Smooth muscle cell (in vitro differentiated cells): ENCODE data around the gene AGFG2. TPM values are rescaled to one million over a fixed set of nuclear protein-coding genes. Genes with fewer than 3 reads are reported as not detected.

Experiments
- DNase-seq: peaks from one replicate; lab custom pipeline; 2025; ENCODE audit not compliant: unreplicated experiment; lab: John Stamatoyannopoulos, UW
- H2AFZ ChIP-seq: fragments of 200-600 bp; sonication (generic); 2 replicates; pipeline ENCODE4 v1.6.0; 2016; ENCODE audit warnings: antibody characterized with exemption, low read depth, mild to moderate bottlenecking
- H3F3A ChIP-seq: fragments of 200-600 bp; sonication (generic); 2 replicates; pipeline ENCODE4 v1.6.0; 2017; ENCODE audit warnings: antibody characterized with exemption, low read depth
- H3K27ac ChIP-seq: fragments of 200-600 bp; sonication (generic); 2 replicates; pipeline ENCODE4 v1.5.1; 2016; ENCODE audit warnings: low read depth, mild to moderate bottlenecking
- H3K27me3 ChIP-seq: fragments of 200-600 bp; sonication (generic); 2 replicates; pipeline ENCODE4 v1.6.1; 2016; ENCODE audit warnings: low read depth, mild to moderate bottlenecking
- H3K36me3 ChIP-seq: fragments of 200-600 bp; sonication (generic); 2 replicates; pipeline ENCODE4 v1.5.1; 2016; ENCODE audit warnings: low read depth
- H3K4me1 ChIP-seq: fragments of 200-600 bp; sonication (generic); 2 replicates; pipeline ENCODE4 v1.5.1; 2016; ENCODE audit warnings: low read depth
- H3K4me2 ChIP-seq: fragments of 200-600 bp; sonication (generic); 2 replicates; pipeline ENCODE4 v1.6.0; 2016; ENCODE audit warnings: mild to moderate bottlenecking
- H3K4me3 ChIP-seq: fragments of 200-600 bp; sonication (generic); 2 replicates; pipeline ENCODE4 v1.5.1; 2016; ENCODE audit warnings: mild to moderate bottlenecking
- H3K79me2 ChIP-seq: fragments of 200-600 bp; sonication (generic); 2 replicates; pipeline ENCODE4 v1.6.0; 2016; ENCODE audit warnings: low read depth, mild to moderate bottlenecking
- H3K9ac ChIP-seq: fragments of 200-600 bp; sonication (generic); 2 replicates; pipeline ENCODE4 v1.6.0; 2016; ENCODE audit warnings: low read depth
- H3K9me3 ChIP-seq: fragments of 200-600 bp; sonication (generic); replicated peaks from 2 replicates; pipeline ENCODE4 v1.5.1; 2016; ENCODE audit warnings: low read depth
- H4K20me1 ChIP-seq: fragments of 200-600 bp; sonication (generic); 2 replicates; pipeline ENCODE4 v1.6.0; 2016; ENCODE audit warnings: low read depth
- WGBS: methylation state at CpG from one replicate; pipeline ENCODE4 v1.1.7; 2016; ENCODE audit warnings: low lambda C conversion rate; 5-methylcytosine and 5-hydroxymethylcytosine counted together
- polyA plus RNA-seq: library from polyadenylated mRNA; unstranded; fragments of >200 nt; fragmentation: Nextera tagmentation; extraction: Ambion mirVana; gene quantifications from 2 replicates; pipeline ENCODE4 v1.2.1, GENCODE V29; 2016
- total RNA-seq: library from RNA; depleted of rRNA; stranded (reverse); fragments of >200 nt; gene quantifications from 2 replicates; pipeline ENCODE4 v1.2.3, GENCODE V29; 2014
- TF ChIP-seq, protein P1 (sequence below): fragments of 200-600 bp; sonication (generic); IDR thresholded peaks from 2 replicates; pipeline ENCODE4 v1.5.1; 2017; ENCODE audit warnings: borderline replicate concordance, mild to moderate bottlenecking, antibody characterized with exemption; ENCODE audit not compliant: insufficient read depth, poor library complexity, severe bottlenecking

The AGFG2 gene
- total and polyA plus RNA-seq, 2 experiments from 2014 or later: 2.7 to 8.4 TPM

DNA sequence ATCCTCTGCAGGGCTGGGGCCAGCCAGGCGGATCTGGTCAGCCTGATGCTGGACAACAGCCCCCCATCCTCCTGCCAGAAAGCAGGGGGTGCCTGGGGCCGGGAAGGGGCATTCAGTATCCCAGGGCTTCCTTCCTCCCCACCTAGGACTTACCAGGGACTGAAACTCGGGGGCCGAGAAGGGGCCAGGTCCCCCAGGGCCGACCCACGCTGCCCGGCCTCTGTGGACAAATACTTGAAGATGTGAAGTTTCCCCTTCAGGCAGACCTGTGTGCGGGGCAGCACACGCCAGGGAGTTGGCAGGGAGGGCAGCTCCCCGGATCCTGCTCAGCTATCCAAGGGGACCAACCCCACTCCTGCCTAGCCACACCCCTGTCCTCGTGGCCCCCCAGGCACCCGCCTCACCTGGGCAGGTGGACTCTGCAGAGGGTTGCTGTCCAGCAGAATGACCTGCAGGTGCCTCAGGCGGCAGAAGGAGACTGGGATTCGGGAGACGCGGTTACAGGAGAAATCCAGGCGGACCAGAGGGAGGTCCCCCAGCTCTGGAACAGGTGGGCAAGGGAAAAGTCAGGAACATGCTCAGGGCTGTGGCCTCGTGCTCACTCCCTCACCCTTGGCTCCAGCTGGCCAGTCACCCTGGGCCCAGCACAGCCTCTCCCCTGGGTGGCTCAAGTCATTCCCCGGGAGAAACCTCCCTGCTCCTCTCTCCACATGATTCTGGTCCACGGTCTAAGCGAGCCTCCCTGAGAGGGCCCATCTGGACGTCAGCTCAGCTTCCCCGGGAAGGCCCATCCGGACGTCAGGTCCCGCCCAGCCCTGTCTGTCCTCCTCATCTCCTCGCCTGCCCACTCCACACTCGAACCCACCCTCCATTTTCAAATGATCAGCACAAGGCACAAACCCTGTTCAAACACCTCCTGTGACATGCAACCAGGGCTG, 39.5 kb downstream of the AGFG2 start:
- Histone ChIP-seq H3K4me2 (no peak overlapping the region), H3F3A (no peaks in the 10 kb centered on the region), H3K27ac (no peak overlapping the region), H2AFZ (no peak overlapping the region), H3K36me3 (peaks cover 6% of the 10 kb centered on the region), H3K9ac (no peak overlapping the region), H3K4me3 (no peak overlapping the region), H3K27me3 (no peaks in the 10 kb centered on the region), H4K20me1 (peaks cover 21% of the 10 kb centered on the region), H3K4me1 (peaks cover 2% of the 10 kb centered on the region), H3K79me2 (peaks cover 13% of the 10 kb centered on the region), H3K9me3 (no peaks in the 10 kb centered on the region)
- TF ChIP-seq, protein P1, sequence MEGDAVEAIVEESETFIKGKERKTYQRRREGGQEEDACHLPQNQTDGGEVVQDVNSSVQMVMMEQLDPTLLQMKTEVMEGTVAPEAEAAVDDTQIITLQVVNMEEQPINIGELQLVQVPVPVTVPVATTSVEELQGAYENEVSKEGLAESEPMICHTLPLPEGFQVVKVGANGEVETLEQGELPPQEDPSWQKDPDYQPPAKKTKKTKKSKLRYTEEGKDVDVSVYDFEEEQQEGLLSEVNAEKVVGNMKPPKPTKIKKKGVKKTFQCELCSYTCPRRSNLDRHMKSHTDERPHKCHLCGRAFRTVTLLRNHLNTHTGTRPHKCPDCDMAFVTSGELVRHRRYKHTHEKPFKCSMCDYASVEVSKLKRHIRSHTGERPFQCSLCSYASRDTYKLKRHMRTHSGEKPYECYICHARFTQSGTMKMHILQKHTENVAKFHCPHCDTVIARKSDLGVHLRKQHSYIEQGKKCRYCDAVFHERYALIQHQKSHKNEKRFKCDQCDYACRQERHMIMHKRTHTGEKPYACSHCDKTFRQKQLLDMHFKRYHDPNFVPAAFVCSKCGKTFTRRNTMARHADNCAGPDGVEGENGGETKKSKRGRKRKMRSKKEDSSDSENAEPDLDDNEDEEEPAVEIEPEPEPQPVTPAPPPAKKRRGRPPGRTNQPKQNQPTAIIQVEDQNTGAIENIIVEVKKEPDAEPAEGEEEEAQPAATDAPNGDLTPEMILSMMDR: no peak
- no peak for DNase-seq
- WGBS: 97% methylated on average over 28 of the region's 28 CpGs

DNA sequence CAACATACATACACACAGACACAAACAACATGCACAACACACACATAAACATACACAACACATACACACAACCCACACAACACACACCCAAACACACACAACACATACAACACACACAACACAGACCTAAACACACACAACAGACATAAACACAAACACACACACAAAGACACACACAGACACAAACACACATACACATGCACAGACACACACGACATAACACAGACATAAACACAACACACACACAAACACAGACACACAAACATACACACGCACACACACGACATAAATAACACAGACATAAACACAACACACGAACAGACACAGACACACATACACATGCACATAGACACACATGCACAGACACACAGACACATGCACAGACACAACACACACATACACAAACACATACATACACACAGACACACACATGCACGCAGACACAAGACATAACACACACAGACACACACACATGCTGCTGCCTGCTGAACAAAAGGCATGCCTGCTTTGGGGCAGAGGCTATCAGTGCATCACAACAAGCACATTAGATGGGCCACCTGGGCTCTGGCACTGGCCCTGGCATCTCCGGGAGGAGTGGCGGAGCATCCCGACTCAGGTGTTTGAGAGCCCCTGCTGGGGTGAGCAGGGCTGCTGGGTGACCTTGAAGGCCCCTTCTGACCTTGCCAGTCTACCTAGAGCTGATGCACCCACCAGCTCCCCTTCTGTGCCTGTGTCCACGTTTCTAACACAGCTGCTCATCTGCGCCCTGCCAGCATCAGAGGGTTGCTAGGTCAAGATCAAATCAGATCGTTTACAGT, 41.7 kb downstream of the AGFG2 start:
- Histone ChIP-seq H4K20me1 (peaks cover 41% of the 10 kb centered on the region), H3K36me3 (peaks cover 6% of the 10 kb centered on the region), H3F3A (peaks cover 11% of the 10 kb centered on the region), H2AFZ (no peak overlapping the region), H3K4me1 (peaks cover 16% of the 10 kb centered on the region), H3K9me3 (no peaks in the 10 kb centered on the region), H3K79me2 (peaks cover 13% of the 10 kb centered on the region), H3K9ac (no peak overlapping the region), H3K4me2 (no peak overlapping the region), H3K27ac (no peak overlapping the region), H3K4me3 (no peak overlapping the region), H3K27me3 (no peaks in the 10 kb centered on the region)
- DNase-seq: no peak
- 97% methylated on average over 11 of the region's 11 CpGs for WGBS
- TF ChIP-seq, protein P1: no peak

DNA sequence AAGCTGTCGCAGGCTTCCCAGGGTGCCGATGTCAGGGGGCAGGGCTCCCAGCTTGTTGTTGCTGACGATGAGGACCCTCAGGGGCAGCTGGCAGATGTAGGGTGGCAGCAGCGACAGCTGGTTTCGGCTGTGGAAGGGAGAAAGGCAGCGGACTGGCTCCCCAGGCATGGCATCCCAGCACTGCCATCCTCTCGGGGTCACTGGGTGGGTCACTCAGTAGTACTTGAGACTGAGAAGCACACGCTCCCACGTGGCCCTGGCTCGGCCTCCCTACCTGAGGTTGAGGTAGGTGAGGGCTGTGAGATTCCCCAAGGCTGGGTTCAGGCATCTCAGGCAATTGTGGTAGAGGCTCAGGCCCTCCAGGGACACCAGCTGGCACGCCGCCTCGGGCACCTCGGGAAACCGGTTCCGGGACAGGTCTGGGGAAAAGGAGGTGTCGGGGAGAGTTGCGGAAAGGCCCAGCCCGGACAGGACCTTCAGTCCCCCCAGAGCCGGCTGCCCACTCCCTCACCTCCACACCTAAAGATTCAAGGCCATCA, 43.1 kb downstream of the AGFG2 start:
- no peak overlapping the region for H3K27ac ChIP-seq
- H3K27me3 ChIP-seq: no peaks in the 10 kb centered on the region
- H3K9me3 ChIP-seq: no peaks in the 10 kb centered on the region
- no peak overlapping the region for H3K4me2 ChIP-seq
- no peak overlapping the region for H3K9ac ChIP-seq
- H3K4me3 ChIP-seq: no peak overlapping the region
- peaks cover 41% of the 10 kb centered on the region for H4K20me1 ChIP-seq
- no peak for DNase-seq
- H3K79me2 ChIP-seq: peaks cover 13% of the 10 kb centered on the region
- WGBS: 93% methylated on average over 20 of the region's 20 CpGs
- H3K4me1 ChIP-seq: peaks cover 16% of the 10 kb centered on the region
- TF ChIP-seq, protein P1: no peak
- peaks cover 11% of the 10 kb centered on the region for H3F3A ChIP-seq
- H2AFZ ChIP-seq: no peak overlapping the region
- peaks cover 6% of the 10 kb centered on the region for H3K36me3 ChIP-seq
